Thymus (tissue), 14 donors: Measurements from ENCODE around the gene PRR20A. TPM values are rescaled to one million over a fixed set of nuclear protein-coding genes. Genes with fewer than 3 reads are reported as not detected.
"Not testable (repeated sequence)": the region's sequence is repeated elsewhere in the genome, so short reads cannot be mapped to it uniquely, and the experiment has no call there.

ENCODE experiments used
- DNase-seq, 9 donors: peaks; one replicate each; pipeline ENCODE4 v3.0.0-alpha.2; 2013; ENCODE audit warnings: low spot score in 9 of 9, low read depth in 6 of 9, missing footprints in 1 of 9
- H3K27ac ChIP-seq, 2 donors: one replicate each; pipeline ENCODE4 v1.5.1; 2013; ENCODE audit warnings: control low read depth in 1 of 2, low read depth in 1 of 2, low read length in 1 of 2, mild to moderate bottlenecking in 1 of 2, moderate library complexity in 1 of 2
- H3K27me3 ChIP-seq, 2 donors: one replicate each; pipeline ENCODE4 v1.5.1; 2013; ENCODE audit warnings: low read length in 1 of 2; ENCODE audit not compliant: control insufficient read depth in 2 of 2, insufficient read depth in 1 of 2
- H3K36me3 ChIP-seq, 2 donors: one replicate each; pipeline ENCODE4 v1.5.1; 2013; ENCODE audit warnings: low read length in 1 of 2, mild to moderate bottlenecking in 1 of 2, moderate library complexity in 1 of 2; ENCODE audit not compliant: control insufficient read depth in 2 of 2, insufficient read depth in 2 of 2
- H3K4me1 ChIP-seq, 2 donors: one replicate each; pipeline ENCODE4 v1.5.1; 2013; ENCODE audit warnings: low read length in 2 of 2; ENCODE audit not compliant: control insufficient read depth in 2 of 2, insufficient read depth in 2 of 2
- H3K4me3 ChIP-seq, 2 donors: one replicate each; pipeline ENCODE4 v1.5.1; 2013; ENCODE audit warnings: low read length in 2 of 2, control low read depth in 1 of 2, mild to moderate bottlenecking in 1 of 2
- H3K9me3 ChIP-seq, 2 donors: one replicate each; pipeline ENCODE4 v1.5.1; 2013; ENCODE audit warnings: low read length in 1 of 2, mild to moderate bottlenecking in 1 of 2; ENCODE audit not compliant: control insufficient read depth in 2 of 2, insufficient read depth in 1 of 2
- WGBS: extraction: QIAGEN DNeasy Blood & Tissue Kit; methylation state at CpG from one replicate; pipeline ENCODE4 v1.1.7; 2013; 5-methylcytosine and 5-hydroxymethylcytosine counted together
- long read RNA-seq, 10 donors: transcript quantifications; one replicate each; lab custom pipeline, GENCODE V29; 2026
- polyA plus RNA-seq: library from polyadenylated mRNA; stranded (reverse); fragments of 200-250 nt; gene quantifications from one replicate; pipeline ENCODE4 v1.2.3, GENCODE V29; 2013
- total RNA-seq: library from RNA; stranded (reverse); fragments of 120-200 nt; gene quantifications from one replicate; pipeline ENCODE4 v1.2.4, GENCODE V29; 2013
- donor health status: healthy.

PRR20A gene
- not detected for total RNA-seq
- polyA plus RNA-seq = not detected
- long read RNA-seq, donor 1 = 0 reads
- long read RNA-seq, donor 2 = 0 reads
- long read RNA-seq, donor 3 = 0 reads
- long read RNA-seq, donor 4 = 0 reads
- long read RNA-seq, donor 5 = 0 reads
- long read RNA-seq, donor 6 = 0 reads
- long read RNA-seq, donor 7 = 0 reads
- long read RNA-seq, donor 8 = 0 reads
- long read RNA-seq, donor 9 = 0 reads
- long read RNA-seq, donor 10 = 0 reads

- not testable (repeated sequence) for H3K27me3 ChIP-seq, DNase-seq
- WGBS = 97% methylated on average over 13 of the region's 34 CpGs
These were observed at the start of gene PRR20A for GRCh38 chr13:57140235-57140968. TSS of gene PRR20A (plus strand) at chr13:57140918. CDS start at chr13:57141305, 387 bp downstream.

DNA sequence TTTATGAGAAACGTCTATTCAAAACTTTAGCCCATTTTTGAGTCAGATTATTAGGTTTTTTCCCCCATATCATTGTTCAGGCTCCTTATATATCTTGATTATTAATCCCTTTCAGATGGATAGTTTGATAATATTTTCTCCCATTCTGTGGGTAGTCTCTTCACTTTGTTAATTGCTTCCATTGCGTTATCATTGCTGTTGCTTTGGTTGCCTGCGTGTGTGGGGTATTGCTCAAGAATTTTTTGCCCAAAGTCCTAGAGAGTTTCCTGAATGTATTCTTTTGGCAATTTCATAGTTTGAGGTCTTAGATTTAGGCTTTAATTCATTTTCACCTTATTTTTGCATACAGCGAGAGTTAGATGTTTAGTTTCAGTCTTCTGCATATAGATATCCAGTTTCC is 25.8 kb upstream of the PRR20A start:
- Histone ChIP-seq H3K36me3 (no peaks in the 10 kb centered on the region), H3K4me3 (no peak overlapping the region), H3K27me3 (no peaks in the 10 kb centered on the region), H3K4me1 (no peaks in the 10 kb centered on the region), H3K9me3 (peaks cover 0 to 13% of the 10 kb centered on the region in 2 donors), H3K27ac (no peak overlapping the region)
- DNase-seq = no peak
- WGBS = 94% methylated on average over 4 of the region's 4 CpGs

More at GRCh38 chr13:57140235-57140968, at the start of gene PRR20A:
- not testable (repeated sequence) for H3K9me3 ChIP-seq, H3K4me3 ChIP-seq, H3K4me1 ChIP-seq, H3K36me3 ChIP-seq, H3K27ac ChIP-seq

DNA sequence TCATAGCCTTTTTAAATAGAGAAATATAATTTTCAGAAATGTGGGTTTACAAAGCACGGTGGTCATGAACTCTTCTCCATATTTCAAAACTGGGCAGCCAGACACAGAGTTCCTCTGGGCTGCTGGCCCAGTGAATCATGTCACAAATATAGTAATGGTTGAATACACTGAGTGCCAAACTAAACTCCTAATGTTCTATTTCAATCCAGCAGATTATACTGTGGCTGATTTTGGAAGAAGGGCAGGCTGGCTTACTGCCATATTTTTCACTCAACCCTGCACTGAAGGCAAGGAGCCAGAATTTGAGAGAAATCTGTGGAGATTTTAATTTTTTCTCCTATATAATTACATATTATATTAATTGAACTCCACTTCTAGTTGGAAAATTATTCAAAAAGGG is 17.0 kb upstream of the PRR20A start:
- Histone ChIP-seq H3K27ac (no peak overlapping the region), H3K36me3 (no peaks in the 10 kb centered on the region), H3K27me3 (no peaks in the 10 kb centered on the region), H3K4me1 (no peaks in the 10 kb centered on the region), H3K4me3 (no peak overlapping the region), H3K9me3 (peaks cover 0 to 11% of the 10 kb centered on the region in 2 donors)
- no peak for DNase-seq
- WGBS = 82% methylated on average over 1 of the region's 1 CpG

- H3K27me3 ChIP-seq = no peaks in the 10 kb centered on the region
- H3K9me3 ChIP-seq = peaks cover 0 to 5% of the 10 kb centered on the region in 2 donors
- no peak for DNase-seq
- H3K36me3 ChIP-seq = no peaks in the 10 kb centered on the region
- H3K27ac ChIP-seq = no peak overlapping the region
- no peaks in the 10 kb centered on the region for H3K4me1 ChIP-seq
- 90% methylated on average over 6 of the region's 6 CpGs for WGBS
- H3K4me3 ChIP-seq = no peak overlapping the region
These were observed 11.8 kb upstream of the PRR20A start for GRCh38 chr13:57128909-57129308.

DNA sequence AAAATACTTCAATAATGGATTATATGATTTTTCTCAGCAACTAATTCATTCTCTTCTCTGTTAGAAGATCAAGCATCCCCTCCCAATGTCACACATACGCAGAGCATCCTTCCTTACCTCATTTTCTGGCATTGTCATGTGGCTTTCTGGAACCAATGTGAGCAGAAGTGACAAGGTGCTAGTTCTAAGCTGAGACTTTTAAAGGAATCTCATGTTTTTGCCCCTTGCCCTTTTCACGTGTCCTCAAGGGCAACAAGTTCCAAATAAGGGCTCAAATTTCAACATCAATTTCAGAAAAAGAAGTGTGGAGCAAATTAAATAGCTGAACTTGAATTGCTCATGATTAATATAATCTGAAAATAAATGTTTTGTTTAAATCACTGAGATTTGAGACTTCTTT is 4.6 kb upstream of the PRR20A start:
- 89% methylated on average over 2 of the region's 2 CpGs for WGBS
- no peak for DNase-seq
- no peaks in the 10 kb centered on the region for H3K36me3 ChIP-seq

GRCh38 chr13:57137585-57137984 is 3.1 kb upstream of the PRR20A start:
- Histone ChIP-seq H3K36me3 (no peaks in the 10 kb centered on the region), H3K4me1 (no peaks in the 10 kb centered on the region), H3K27ac (no peak overlapping the region), H3K9me3 (no peaks in the 10 kb centered on the region), H3K4me3 (no peak overlapping the region), H3K27me3 (no peaks in the 10 kb centered on the region)
- DNase-seq = no peak
- 87% methylated on average over 4 of the region's 4 CpGs for WGBS

More for the DNA sequence above, 4.6 kb upstream of the PRR20A start:
- Histone ChIP-seq H3K4me1 (no peaks in the 10 kb centered on the region), H3K27ac (no peak overlapping the region), H3K27me3 (no peaks in the 10 kb centered on the region), H3K4me3 (no peak overlapping the region), H3K9me3 (no peaks in the 10 kb centered on the region)

DNA sequence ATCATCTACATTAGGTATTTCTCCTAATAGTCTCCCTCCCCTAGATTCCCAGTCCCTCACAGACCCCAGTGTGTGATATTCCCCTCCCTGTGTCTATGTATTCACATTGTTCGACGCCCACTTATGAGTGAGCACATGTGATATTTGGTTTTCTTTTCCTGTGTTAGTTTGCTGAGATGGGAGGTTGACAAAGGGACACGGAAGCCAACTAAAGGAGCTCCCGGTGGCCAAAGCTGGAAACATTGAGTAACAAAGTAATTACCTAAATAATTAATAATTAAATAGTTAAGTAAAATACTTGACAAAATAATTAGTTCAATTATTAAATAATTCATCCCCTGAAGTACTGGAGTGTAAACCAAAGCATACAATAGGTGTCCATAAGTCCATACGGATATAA is 1.7 kb upstream of the PRR20A start:
- H3K36me3 ChIP-seq = no peaks in the 10 kb centered on the region
- H3K4me3 ChIP-seq = no peak overlapping the region
- H3K27ac ChIP-seq = no peak overlapping the region
- no peak for DNase-seq
- H3K9me3 ChIP-seq = no peaks in the 10 kb centered on the region
- no peaks in the 10 kb centered on the region for H3K27me3 ChIP-seq
- H3K4me1 ChIP-seq = no peaks in the 10 kb centered on the region
- WGBS = 94% methylated on average over 5 of the region's 5 CpGs

GRCh38 chr13:57139781-57140180 is 937 bp upstream of the PRR20A start:
- WGBS = 96% methylated on average over 14 of the region's 18 CpGs
- H3K4me1 ChIP-seq, H3K27ac ChIP-seq, H3K27me3 ChIP-seq, H3K9me3 ChIP-seq, DNase-seq, H3K4me3 ChIP-seq, H3K36me3 ChIP-seq: not testable (repeated sequence)

DNA sequence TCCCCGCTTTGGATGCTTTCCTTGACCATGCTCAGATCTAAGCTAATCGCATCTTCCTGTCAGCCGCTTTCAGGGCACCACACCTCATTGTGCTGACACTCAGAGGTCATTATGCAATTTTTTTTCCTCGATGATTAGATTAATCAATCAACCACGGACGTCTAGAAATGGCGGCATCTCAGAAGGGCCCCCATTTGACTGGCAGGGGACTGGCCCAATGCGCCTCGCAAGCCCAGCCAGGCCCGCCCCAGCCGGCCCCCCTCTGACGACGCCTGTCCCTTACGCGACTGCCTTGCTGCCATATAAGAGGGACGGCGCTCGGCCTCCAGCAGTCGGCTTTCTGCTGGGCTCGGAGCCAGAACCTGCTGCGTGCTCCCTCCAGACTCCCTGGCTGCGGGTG is 6.5 kb downstream of the PRR20A start, which contains the start of gene PRR20B:
TSS of gene PRR20B (plus strand) at position 301 of the 400 bp plus-strand sequence. CDS start 387 bp downstream, outside the sequence.
- not testable (repeated sequence) for H3K4me1 ChIP-seq, H3K9me3 ChIP-seq, H3K4me3 ChIP-seq, DNase-seq, H3K36me3 ChIP-seq, H3K27ac ChIP-seq, H3K27me3 ChIP-seq
- no CpG with 5 or more reads among the region's 22 CpGs for WGBS
